Smooth muscle cell of the brain vasculature (primary cell): ENCODE data around the gene PPP1R13B.
"Not testable (repeated sequence)": the region's sequence is repeated elsewhere in the genome, so short reads cannot be mapped to it uniquely, and the experiment has no call there.

ENCODE experiments used
- DNase-seq: peaks from one replicate; pipeline ENCODE4 v3.0.0-alpha.2; 2012; ENCODE audit warnings: low read depth, low spot score

PPP1R13B gene

GRCh38 chr14:103847451-103848174 is at the start of gene PPP1R13B:
PPP1R13B (minus strand) TSS chr14:103847575; CDS start chr14:103847307, 268 bp downstream.
- peak; percentile 35 for DNase-seq

- no peak for DNase-seq
Measured at GRCh38 chr14:103896578-103896977, 49.2 kb upstream of the PPP1R13B start.

GRCh38 chr14:103894723-103895059 is 47.3 kb upstream of the PPP1R13B start:
- DNase-seq: no peak

GRCh38 chr14:103894034-103894722 is 46.8 kb upstream of the PPP1R13B start:
- DNase-seq: no peak

- no peak for DNase-seq
Measured at GRCh38 chr14:103892247-103892646, 44.9 kb upstream of the PPP1R13B start.

GRCh38 chr14:103891667-103892215 is 44.4 kb upstream of the PPP1R13B start:
- DNase-seq: no peak

GRCh38 chr14:103890821-103891666 is 43.7 kb upstream of the PPP1R13B start:
- no peak for DNase-seq

- DNase-seq: no peak
Measured at GRCh38 chr14:103890052-103890371, 42.6 kb upstream of the PPP1R13B start.

- DNase-seq: no peak
Measured at GRCh38 chr14:103889313-103890051, 42.1 kb upstream of the PPP1R13B start.

- not testable (repeated sequence) for DNase-seq
Measured at GRCh38 chr14:103889002-103889312, 41.6 kb upstream of the PPP1R13B start.

GRCh38 chr14:103887557-103888115 is 40.3 kb upstream of the PPP1R13B start:
- no peak for DNase-seq

GRCh38 chr14:103887170-103887501 is 39.8 kb upstream of the PPP1R13B start:
- no peak for DNase-seq

- DNase-seq: no peak
Measured at GRCh38 chr14:103886304-103887169, 39.2 kb upstream of the PPP1R13B start.

- DNase-seq: no peak
Measured at GRCh38 chr14:103885509-103885932, 38.1 kb upstream of the PPP1R13B start.

- DNase-seq: no peak
Measured at GRCh38 chr14:103884854-103885253, 37.5 kb upstream of the PPP1R13B start.

GRCh38 chr14:103883263-103883523 is 35.8 kb upstream of the PPP1R13B start:
- no peak for DNase-seq

- DNase-seq: no peak
Measured at GRCh38 chr14:103882503-103883262, 35.3 kb upstream of the PPP1R13B start.

GRCh38 chr14:103881268-103882201 is 34.2 kb upstream of the PPP1R13B start:
- DNase-seq: no peak
